Measurements from ENCODE around the gene LARP1B. TPM values are rescaled to one million over a fixed set of nuclear protein-coding genes. Genes with fewer than 3 reads are reported as not detected.
"Not testable (repeated sequence)": the region's sequence is repeated elsewhere in the genome, so short reads cannot be mapped to it uniquely, and the experiment has no call there.

Gene LARP1B
- total RNA-seq, 1 donor from 2014 or later: 13.2 TPM

- no peaks in the 10 kb centered on the region for H3K4me1 ChIP-seq
- peak in 1 of 2 donors; percentile 30 for ATAC-seq
- no peak for TF ChIP-seq CTCF (IDR thresholded peaks at IDR 0.05)
- no peak overlapping the region for H3K4me3 ChIP-seq
- H3K36me3 ChIP-seq: no peaks in the 10 kb centered on the region
- DNase-seq: no peak
- no peaks in the 10 kb centered on the region for H3K27me3 ChIP-seq (ENCODE audit: low read depth)
- intact Hi-C loops (cut with DNase I): no loop called here
- no peak overlapping the region for H3K27ac ChIP-seq
- no peaks in the 10 kb centered on the region for H3K9me3 ChIP-seq
Measured at GRCh38 chr4:128155231-128155855, 94.2 kb downstream of the LARP1B start.

- H3K9me3 ChIP-seq: no peaks in the 10 kb centered on the region
- DNase-seq (no peak), ATAC-seq (peak in 1 of 2 donors; percentile 9)
- H3K4me1 ChIP-seq: no peaks in the 10 kb centered on the region
- no peaks in the 10 kb centered on the region for H3K36me3 ChIP-seq
- TF ChIP-seq CTCF (IDR thresholded peaks at IDR 0.05): no peak
- intact Hi-C loops (cut with DNase I): no loop called here
- no peaks in the 10 kb centered on the region for H3K27me3 ChIP-seq (ENCODE audit: low read depth)
- H3K27ac ChIP-seq: no peak overlapping the region
- no peak overlapping the region for H3K4me3 ChIP-seq
Measured at GRCh38 chr4:128155874-128156456, 94.9 kb downstream of the LARP1B start.

GRCh38 chr4:128156472-128156871, 95.4 kb downstream of the LARP1B start:
- intact Hi-C loops (cut with DNase I); H3K27ac ChIP-seq; H3K4me3 ChIP-seq; H3K4me1 ChIP-seq; H3K27me3 ChIP-seq (ENCODE audit: low read depth); ATAC-seq; H3K9me3 ChIP-seq; DNase-seq; H3K36me3 ChIP-seq: not testable (repeated sequence)

- ATAC-seq (no peak), DNase-seq (no peak)
- intact Hi-C loops (cut with DNase I): no loop called here
- Histone ChIP-seq H3K27me3 (ENCODE audit: low read depth) (no peaks in the 10 kb centered on the region), H3K36me3 (no peaks in the 10 kb centered on the region), H3K9me3 (no peaks in the 10 kb centered on the region), H3K27ac (no peak overlapping the region), H3K4me3 (no peak overlapping the region), H3K4me1 (no peaks in the 10 kb centered on the region)
- no peak for TF ChIP-seq CTCF (IDR thresholded peaks at IDR 0.05)
Measured at GRCh38 chr4:128158894-128159293, 97.8 kb downstream of the LARP1B start.

GRCh38 chr4:128159967-128160366, 98.9 kb downstream of the LARP1B start:
- Histone ChIP-seq H3K4me1 (no peaks in the 10 kb centered on the region), H3K36me3 (no peaks in the 10 kb centered on the region), H3K27ac (no peak overlapping the region), H3K27me3 (ENCODE audit: low read depth) (no peaks in the 10 kb centered on the region), H3K9me3 (no peaks in the 10 kb centered on the region), H3K4me3 (no peak overlapping the region)
- no peak for ATAC-seq
- TF ChIP-seq CTCF (IDR thresholded peaks at IDR 0.05): no peak
- DNase-seq: no peak
- intact Hi-C loops (cut with DNase I): no loop called here

GRCh38 chr4:128161138-128161537, 100.0 kb downstream of the LARP1B start:
- H3K27ac ChIP-seq: no peak overlapping the region
- intact Hi-C loops (cut with DNase I): no loop called here
- no peak for ATAC-seq

More at GRCh38 chr4:128161138-128161537, 100.0 kb downstream of the LARP1B start:
- no peak for TF ChIP-seq CTCF (IDR thresholded peaks at IDR 0.05)
- no peak overlapping the region for H3K4me3 ChIP-seq
- DNase-seq: no peak
- H3K9me3 ChIP-seq: no peaks in the 10 kb centered on the region
- no peaks in the 10 kb centered on the region for H3K4me1 ChIP-seq
- no peaks in the 10 kb centered on the region for H3K27me3 ChIP-seq (ENCODE audit: low read depth)
- no peaks in the 10 kb centered on the region for H3K36me3 ChIP-seq
